Fibroblast of lung (primary cell): ENCODE measurements around the gene ABCA4.

Experiments used
- EZH2 ChIP-seq: IDR thresholded peaks from 2 replicates; pipeline ENCODE4 v1.5.1; 2012; ENCODE audit warnings: low read length, control low read depth, mild to moderate bottlenecking; ENCODE audit errors: missing control alignments
- TF ChIP-seq, protein P1 (sequence below), 2 donors: IDR thresholded peaks in 1 of 2; conservative IDR thresholded peaks in 1 of 2; 1 replicate in 1 of 2; 2 replicates in 1 of 2; pipeline ENCODE4 v1.5.1; 2011 to 2012; ENCODE audit warnings: low read length in 2 of 2, control low read depth in 1 of 2, inconsistent platforms in 1 of 2, low read depth in 1 of 2, mild to moderate bottlenecking in 1 of 2

DNA sequence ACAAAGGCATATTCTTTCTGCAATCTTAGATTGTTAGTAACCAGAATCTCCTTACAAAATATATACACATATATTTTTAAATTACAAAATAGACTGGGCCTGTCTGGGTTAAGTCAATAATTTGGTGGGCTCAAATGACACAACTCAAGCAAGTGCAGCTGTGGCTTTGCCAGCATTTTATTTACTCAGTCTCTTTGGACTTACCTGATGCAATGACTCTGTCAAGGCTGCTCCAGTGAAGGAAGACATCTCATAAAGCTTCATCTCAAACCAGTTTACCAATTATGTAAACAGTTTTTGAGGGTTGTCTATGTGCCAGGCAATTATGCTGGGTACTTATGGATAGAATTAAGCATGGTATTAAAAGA lies 22.8 kb upstream of the ABCA4 start:
- TF ChIP-seq, protein P1, sequence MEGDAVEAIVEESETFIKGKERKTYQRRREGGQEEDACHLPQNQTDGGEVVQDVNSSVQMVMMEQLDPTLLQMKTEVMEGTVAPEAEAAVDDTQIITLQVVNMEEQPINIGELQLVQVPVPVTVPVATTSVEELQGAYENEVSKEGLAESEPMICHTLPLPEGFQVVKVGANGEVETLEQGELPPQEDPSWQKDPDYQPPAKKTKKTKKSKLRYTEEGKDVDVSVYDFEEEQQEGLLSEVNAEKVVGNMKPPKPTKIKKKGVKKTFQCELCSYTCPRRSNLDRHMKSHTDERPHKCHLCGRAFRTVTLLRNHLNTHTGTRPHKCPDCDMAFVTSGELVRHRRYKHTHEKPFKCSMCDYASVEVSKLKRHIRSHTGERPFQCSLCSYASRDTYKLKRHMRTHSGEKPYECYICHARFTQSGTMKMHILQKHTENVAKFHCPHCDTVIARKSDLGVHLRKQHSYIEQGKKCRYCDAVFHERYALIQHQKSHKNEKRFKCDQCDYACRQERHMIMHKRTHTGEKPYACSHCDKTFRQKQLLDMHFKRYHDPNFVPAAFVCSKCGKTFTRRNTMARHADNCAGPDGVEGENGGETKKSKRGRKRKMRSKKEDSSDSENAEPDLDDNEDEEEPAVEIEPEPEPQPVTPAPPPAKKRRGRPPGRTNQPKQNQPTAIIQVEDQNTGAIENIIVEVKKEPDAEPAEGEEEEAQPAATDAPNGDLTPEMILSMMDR (conservative IDR thresholded peaks at IDR 0.05 in 1 of 2, IDR thresholded peaks at IDR 0.05 in 1 of 2; ENCODE audit: low read depth in 1 of 2, low read length in 2 of 2) = no peak
- no peak for TF ChIP-seq EZH2
